MV-4-11 (cell line): ENCODE results near the gene TNFSF10.
"Not testable (repeated sequence)": the region's sequence is repeated elsewhere in the genome, so short reads cannot be mapped to it uniquely, and the experiment has no call there.

Experiments used
- DNase-seq: peaks from one replicate; lab custom pipeline; 2025; lab: John Stamatoyannopoulos, UW

TNFSF10 gene

GRCh38 chr3:172543884-172544283, 20.7 kb upstream of the TNFSF10 start:
- no peak for DNase-seq

GRCh38 chr3:172543419-172543818, 20.2 kb upstream of the TNFSF10 start:
- DNase-seq: no peak

- DNase-seq: no peak
These were observed 19.8 kb upstream of the TNFSF10 start for GRCh38 chr3:172542999-172543398.

DNA sequence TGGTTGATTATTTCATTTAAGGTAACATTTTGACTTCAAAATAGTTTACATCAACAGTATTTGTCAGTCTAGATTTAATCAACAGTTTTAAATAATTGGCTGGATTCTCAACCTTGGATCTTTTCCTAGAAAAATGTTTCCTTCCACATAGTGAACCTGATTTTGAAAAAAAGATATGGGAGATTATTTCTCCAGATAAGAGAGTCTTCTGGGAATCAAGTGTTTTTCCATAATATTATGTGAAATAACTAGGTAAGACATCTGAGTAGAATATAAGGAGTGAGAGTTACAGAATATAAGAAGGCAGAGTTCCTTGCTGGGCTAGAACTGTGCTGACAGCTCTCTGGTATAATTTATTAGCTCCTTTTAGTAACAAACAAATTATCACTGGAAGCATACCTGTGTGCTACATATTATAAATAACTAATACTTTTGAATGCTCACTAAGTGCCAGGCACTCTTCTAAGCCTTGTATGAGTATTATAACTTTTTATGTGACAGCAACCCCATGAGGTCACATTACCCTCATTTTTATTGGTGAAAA, 18.8 kb upstream of the TNFSF10 start:
- no peak for DNase-seq

- DNase-seq: no peak
These were observed 16.8 kb upstream of the TNFSF10 start for GRCh38 chr3:172540049-172540448.

GRCh38 chr3:172539273-172539672, 16.0 kb upstream of the TNFSF10 start:
- no peak for DNase-seq

DNA sequence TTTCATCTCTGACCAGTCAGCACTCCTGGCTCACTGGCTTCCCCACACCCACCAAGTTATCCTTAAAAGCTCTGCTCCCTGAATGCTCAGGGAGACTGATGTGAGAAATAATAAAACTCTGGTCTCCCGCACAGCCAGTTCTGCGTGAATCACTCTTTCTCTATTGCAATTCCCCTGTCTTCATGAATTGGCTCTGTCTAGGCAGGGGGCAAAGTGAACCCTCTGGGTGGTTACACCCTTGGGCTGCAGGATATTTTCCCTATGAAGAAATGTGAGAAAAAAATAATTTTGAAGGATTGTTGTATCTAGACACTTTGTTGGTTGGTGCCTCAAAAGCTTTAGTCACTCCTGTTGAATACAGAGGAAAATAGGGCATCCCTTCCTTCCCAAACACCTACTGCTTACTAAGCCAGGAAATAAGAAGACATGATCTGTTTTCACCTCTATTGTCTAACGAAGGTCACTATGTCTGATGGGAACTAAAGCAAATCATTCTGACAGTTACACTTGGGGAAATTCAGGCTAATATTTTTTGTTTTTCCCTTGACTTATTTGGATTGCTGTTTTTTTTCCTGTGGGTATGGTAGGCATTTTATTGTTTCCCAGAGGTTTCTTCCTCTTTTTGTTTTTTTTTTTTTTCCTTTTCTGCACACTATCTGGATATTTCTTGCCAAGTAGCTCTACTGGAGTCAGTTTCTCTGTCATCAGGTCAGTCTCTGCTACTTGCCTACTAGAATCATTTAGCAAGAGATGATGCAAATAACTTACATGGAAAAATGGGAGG, 15.3 kb upstream of the TNFSF10 start:
- DNase-seq: peak; percentile 9

DNA sequence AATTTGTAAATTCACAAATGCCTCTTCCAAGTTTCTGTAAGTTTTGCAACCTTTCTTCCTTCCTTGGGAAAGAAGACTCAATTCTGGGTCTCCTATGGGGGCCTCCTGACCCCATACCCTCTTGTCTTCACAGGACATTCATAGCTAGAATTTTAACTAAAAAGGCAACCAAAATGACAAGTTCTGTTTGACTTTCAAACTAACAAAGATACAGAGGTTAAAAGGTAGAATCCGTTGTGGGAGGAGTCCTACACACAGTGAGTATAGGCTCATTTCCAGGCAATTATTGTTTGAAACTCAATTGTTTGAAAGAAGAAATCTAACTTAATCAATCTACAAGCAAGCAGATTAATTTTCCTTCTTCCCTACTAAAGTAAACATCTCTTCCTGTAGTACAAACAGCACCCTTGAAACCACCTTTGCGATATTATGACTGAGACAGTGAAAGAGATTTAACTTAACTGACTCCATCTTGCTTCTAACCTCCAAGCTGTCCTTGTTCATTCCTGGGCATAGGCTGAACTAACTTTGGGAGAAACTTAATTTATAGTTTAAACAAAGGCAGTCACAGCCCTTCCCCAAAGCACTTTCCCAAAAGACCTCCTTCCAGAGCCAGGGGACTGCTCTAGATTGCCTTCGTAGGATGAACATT, 14.4 kb upstream of the TNFSF10 start:
- DNase-seq: no peak

DNA sequence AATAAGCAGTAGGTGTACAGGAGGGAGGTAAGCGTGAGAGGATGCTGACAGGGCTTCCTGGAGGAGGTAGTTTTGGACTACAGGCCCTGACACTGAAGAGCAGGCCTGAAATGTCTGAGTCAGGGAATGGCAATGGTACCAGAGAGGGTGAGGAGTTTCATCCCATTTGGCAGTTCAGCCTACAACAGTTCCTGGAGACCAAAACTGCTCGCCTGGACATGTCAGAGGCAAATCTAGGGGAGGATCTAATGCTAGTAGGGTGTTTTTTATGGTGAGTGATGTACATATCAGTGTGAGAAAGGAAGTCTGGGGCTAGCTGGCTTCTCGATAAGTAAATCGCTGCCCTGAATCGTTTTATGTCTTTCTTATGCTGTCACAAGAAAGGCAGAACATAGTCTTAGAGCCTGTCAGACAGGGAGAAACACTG, 13.8 kb upstream of the TNFSF10 start:
- no peak for DNase-seq

DNA sequence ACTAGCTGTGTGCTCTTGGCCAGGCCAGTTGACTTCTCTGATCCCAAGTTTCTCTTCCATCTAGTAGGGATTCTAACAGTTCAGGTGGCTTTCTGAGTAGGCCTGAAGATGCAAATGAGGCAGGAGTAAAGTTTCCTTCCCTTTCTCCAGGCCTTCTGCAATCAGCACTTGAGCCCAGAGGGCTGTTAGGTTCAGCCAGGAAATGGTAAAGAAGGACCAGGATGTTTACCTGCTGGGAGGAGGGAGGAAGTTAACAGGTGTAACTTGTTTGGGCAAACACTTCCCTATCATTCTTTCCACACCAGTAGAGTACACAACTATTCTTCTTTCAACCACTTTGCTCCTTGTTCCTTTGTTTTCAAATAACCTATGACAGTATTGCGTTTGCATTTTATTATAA, 13.3 kb upstream of the TNFSF10 start:
- DNase-seq: no peak

DNA sequence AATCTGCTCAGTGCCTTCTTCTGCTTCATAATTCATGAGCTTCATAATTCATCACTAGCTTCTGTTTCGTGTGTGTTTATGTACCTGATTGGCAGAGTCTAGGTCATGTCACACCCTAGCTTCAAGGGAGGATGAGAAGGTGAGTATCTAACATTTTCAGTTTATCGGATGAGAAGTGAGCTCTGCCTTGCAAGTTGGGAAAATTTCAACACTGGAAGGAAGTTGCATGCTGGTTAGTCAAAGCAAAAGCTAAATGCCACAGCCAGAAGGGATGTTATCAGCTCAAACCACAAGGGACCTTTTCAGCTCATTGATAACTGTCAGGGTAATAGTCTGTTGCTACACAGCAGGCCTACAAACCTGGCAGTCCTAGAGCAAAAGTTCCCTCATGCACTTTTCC, 7.3 kb upstream of the TNFSF10 start:
- DNase-seq: peak; percentile 84

DNA sequence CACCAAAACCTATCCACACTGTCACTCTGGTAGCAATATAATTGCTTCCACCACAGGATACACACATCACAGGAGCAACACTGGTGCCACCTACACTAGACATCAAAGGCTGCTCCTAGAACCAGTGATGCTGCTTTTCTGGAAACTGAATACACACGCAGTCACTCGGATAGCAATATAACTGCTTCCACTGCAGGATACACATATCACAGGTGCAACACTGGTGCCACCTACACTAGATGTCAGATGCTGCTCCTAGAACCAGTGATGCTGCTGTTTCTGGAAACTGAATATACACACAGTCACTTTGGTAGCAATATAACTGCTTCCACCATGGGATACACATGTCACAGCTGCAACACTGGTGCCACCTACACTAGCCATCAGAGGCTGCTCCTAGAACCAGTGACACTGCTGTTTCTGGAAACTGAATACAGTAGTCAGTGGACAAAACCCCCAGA, 6.9 kb upstream of the TNFSF10 start:
- no peak for DNase-seq

- DNase-seq: no peak
These were observed 5.4 kb upstream of the TNFSF10 start for GRCh38 chr3:172528677-172529076.

DNA sequence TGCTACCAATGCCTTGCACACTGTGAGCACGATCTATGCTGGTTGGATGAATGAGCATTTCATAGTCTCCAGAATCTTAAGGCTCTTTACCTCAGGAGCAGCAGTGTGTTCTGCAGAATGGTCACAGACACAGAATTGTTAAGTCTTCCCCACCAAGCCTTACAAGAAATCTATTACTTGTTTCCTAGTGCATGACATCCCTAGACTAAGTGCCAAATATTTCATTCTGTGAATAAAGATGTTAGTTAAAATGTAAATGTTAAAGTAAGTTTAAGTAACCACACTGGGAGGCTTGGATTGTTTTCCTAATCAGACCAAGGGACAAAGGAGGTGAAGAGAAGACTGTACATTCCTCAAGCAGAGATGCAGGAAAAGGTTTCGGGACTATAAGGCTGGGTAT, 4.1 kb upstream of the TNFSF10 start:
- no peak for DNase-seq

- DNase-seq: no peak
These were observed 1.9 kb upstream of the TNFSF10 start for GRCh38 chr3:172525116-172525613.

- no peak for DNase-seq
These were observed 1.4 kb upstream of the TNFSF10 start for GRCh38 chr3:172524611-172525010.

- DNase-seq: not testable (repeated sequence)
These were observed 1.1 kb downstream of the TNFSF10 start for GRCh38 chr3:172521837-172522726.

DNA sequence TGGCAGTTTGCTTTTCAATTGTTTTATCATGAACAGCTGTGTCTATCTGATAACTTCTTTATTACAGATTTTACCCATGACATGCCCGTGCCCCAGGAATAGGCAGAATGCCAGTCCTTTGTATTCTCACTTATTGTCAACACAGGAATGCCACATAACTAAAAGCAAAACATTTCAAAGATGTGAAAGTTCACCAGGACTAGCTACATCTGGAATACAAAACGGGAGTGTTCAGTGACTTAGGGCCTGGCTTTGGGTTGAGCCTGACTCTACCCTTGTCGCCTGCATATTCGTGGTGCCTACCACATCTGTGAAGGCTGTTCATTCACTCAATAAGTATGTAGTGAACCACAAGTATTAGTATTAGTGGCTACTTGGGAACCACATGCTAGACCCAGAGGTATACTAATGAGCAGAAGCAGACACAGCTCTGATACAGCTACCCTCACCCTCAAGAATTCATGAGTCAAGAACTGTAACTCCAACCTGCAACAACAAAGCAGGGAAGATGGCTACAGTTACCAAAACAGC, 2.9 kb downstream of the TNFSF10 start:
- peak; percentile 3 for DNase-seq

GRCh38 chr3:172519740-172520139, 3.5 kb downstream of the TNFSF10 start:
- no peak for DNase-seq

DNA sequence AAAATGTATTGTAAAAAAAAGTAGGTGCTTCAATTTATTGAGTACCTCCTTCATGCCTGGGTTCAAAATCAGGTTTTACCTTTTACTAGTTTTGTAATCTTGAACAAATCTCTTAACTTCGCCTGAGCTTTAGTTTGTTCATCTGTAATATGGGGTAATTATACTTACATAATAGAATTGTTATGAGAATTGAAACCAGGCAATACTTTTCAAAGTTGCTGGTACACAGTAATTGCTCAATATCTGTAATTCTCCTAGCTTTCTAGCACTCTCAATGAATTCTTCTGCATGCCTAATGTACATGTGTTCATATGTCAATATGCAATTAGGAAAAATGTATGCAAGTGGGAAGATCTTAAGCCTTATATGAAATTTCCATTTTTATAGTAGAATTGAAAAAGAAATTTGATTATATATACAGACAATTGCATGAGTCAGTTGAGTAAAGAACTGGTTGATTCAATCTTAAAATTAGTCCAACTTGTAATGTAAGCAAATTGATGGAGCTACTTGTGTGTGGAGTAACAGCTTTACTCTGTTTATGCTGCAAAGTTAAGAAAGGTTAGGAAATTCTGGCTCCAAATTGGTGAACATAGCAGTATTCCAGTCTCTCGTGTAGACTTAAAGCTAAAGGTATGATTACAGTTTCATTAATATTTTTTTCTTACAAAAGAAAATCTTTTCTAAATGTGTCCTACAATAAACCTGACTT, 4.1 kb downstream of the TNFSF10 start:
- DNase-seq: peak; percentile 29

GRCh38 chr3:172517859-172518466, 5.3 kb downstream of the TNFSF10 start:
- DNase-seq: peak; percentile 59
